DND-41 (cell line): Measurements from ENCODE around the gene FBXL13.
"Not testable (repeated sequence)": the region's sequence is repeated elsewhere in the genome, so short reads cannot be mapped to it uniquely, and the experiment has no call there.

Experiments used
- EZH2 ChIP-seq: IDR thresholded peaks from 3 replicates; pipeline ENCODE4 v1.6.1; 2012; ENCODE audit warnings: borderline replicate concordance, low read depth, mild to moderate bottlenecking, moderate library complexity, low read length, inconsistent platforms; ENCODE audit not compliant: severe bottlenecking
- TF ChIP-seq, protein P1 (sequence below): IDR thresholded peaks from 2 replicates; pipeline ENCODE4 v1.5.1; 2012; ENCODE audit warnings: borderline replicate concordance, low read length, moderate library complexity, mild to moderate bottlenecking; ENCODE audit not compliant: poor library complexity, severe bottlenecking; ENCODE audit errors: extremely low read depth

- TF ChIP-seq, protein P1, sequence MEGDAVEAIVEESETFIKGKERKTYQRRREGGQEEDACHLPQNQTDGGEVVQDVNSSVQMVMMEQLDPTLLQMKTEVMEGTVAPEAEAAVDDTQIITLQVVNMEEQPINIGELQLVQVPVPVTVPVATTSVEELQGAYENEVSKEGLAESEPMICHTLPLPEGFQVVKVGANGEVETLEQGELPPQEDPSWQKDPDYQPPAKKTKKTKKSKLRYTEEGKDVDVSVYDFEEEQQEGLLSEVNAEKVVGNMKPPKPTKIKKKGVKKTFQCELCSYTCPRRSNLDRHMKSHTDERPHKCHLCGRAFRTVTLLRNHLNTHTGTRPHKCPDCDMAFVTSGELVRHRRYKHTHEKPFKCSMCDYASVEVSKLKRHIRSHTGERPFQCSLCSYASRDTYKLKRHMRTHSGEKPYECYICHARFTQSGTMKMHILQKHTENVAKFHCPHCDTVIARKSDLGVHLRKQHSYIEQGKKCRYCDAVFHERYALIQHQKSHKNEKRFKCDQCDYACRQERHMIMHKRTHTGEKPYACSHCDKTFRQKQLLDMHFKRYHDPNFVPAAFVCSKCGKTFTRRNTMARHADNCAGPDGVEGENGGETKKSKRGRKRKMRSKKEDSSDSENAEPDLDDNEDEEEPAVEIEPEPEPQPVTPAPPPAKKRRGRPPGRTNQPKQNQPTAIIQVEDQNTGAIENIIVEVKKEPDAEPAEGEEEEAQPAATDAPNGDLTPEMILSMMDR, result not testable (repeated sequence)
- not testable (repeated sequence) for TF ChIP-seq EZH2
These were observed 32.8 kb downstream of the FBXL13 start for GRCh38 chr7:103041815-103042214.
